WTC11 (cell line): Measurements from ENCODE around the gene KARS1. TPM values are rescaled to one million over a fixed set of nuclear protein-coding genes. Genes with fewer than 3 reads are reported as not detected.

Experiments used
- ATAC-seq: fragments of 200-7000 bp; cut with Tn5 transposase; 2 replicates; pipeline ENCODE4 v1.10.0; 2021; ENCODE audit warnings: mild to moderate bottlenecking, moderate library complexity
- CTCF ChIA-PET: fragments of 300-600 bp; sonication (Branson Sonifier 250); formaldehyde crosslinking; loops from one replicate; lab custom pipeline; 2021; ENCODE audit warnings: antibody characterized with exemption; lab: Charles Lee
- POLR2A ChIA-PET: fragments of 350-600 bp; sonication (Branson Sonifier 250); formaldehyde crosslinking; loops from one replicate; lab custom pipeline; 2021; ENCODE audit warnings: antibody characterized with exemption; lab: Charles Lee
- DNase-seq: peaks from one replicate; pipeline ENCODE4 v3.0.0; 2021; ENCODE audit warnings: low spot score
- H3K27ac Mint-ChIP-seq: 2 replicates; pipeline ENCODE4 v1.8.0; 2021; ENCODE audit warnings: mixed read lengths
- H3K27me3 Mint-ChIP-seq: 2 replicates; pipeline ENCODE4 v1.8.0; 2021; ENCODE audit warnings: low read depth, mild to moderate bottlenecking, moderate library complexity, mixed read lengths
- H3K36me3 Mint-ChIP-seq: 2 replicates; pipeline ENCODE4 v1.8.0; 2021; ENCODE audit warnings: mixed read lengths
- H3K4me1 Mint-ChIP-seq: 2 replicates; pipeline ENCODE4 v1.8.0; 2022; ENCODE audit warnings: mixed read lengths
- H3K4me3 Mint-ChIP-seq: 2 replicates; pipeline ENCODE4 v1.8.0; 2021; ENCODE audit warnings: mild to moderate bottlenecking, moderate library complexity, mixed read lengths
- H3K9me3 Mint-ChIP-seq: 2 replicates; pipeline ENCODE4 v1.8.0; 2021; ENCODE audit warnings: mixed read lengths
- ATF1 ChIP-seq: sonication (generic); formaldehyde crosslinking; IDR thresholded peaks from 2 replicates; pipeline ENCODE4 v1.8.1; 2023; ENCODE audit warnings: mild to moderate bottlenecking, moderate library complexity, missing genetic modification reagents
- CDX4 ChIP-seq: fragments of 250-450 bp; sonication (Bioruptor Pico); IDR thresholded peaks from 2 replicates; pipeline ENCODE4 v1.9.0; 2021; ENCODE audit warnings: moderate library complexity, mild to moderate bottlenecking, inconsistent platforms, borderline replicate concordance
- CREB1 ChIP-seq: sonication (generic); formaldehyde crosslinking; IDR thresholded peaks from 2 replicates; pipeline ENCODE4 v1.8.0; 2023; ENCODE audit warnings: mild to moderate bottlenecking, missing genetic modification reagents
- E2F5 ChIP-seq: sonication (generic); formaldehyde crosslinking; IDR thresholded peaks from 2 replicates; pipeline ENCODE4 v1.8.1; 2022; ENCODE audit warnings: mild to moderate bottlenecking, moderate library complexity, missing genetic modification reagents
- FOXK1 ChIP-seq: sonication (generic); formaldehyde crosslinking; IDR thresholded peaks from 2 replicates; pipeline ENCODE4 v1.8.0; 2022; ENCODE audit warnings: mild to moderate bottlenecking, moderate library complexity, missing genetic modification reagents
- GTF2I ChIP-seq: fragments of 250-450 bp; sonication (Bioruptor Pico); conservative IDR thresholded peaks from 2 replicates; pipeline ENCODE4 v1.4.0; 2021; ENCODE audit warnings: mild to moderate bottlenecking
- HMGXB4 ChIP-seq: sonication (generic); formaldehyde crosslinking; IDR thresholded peaks from 2 replicates; pipeline ENCODE4 v1.8.1; 2023; ENCODE audit warnings: mild to moderate bottlenecking, moderate library complexity, missing genetic modification reagents
- MLX ChIP-seq: sonication (generic); formaldehyde crosslinking; IDR thresholded peaks from 2 replicates; pipeline ENCODE4 v1.8.1; 2023; ENCODE audit warnings: mild to moderate bottlenecking, missing genetic modification reagents, moderate library complexity
- PRDM15 ChIP-seq: sonication (generic); formaldehyde crosslinking; IDR thresholded peaks from 2 replicates; pipeline ENCODE4 v1.8.0; 2022; ENCODE audit warnings: missing genetic modification reagents
- RELA ChIP-seq: sonication (generic); formaldehyde crosslinking; IDR thresholded peaks from 2 replicates; pipeline ENCODE4 v1.8.1; 2022; ENCODE audit warnings: missing genetic modification reagents, mild to moderate bottlenecking, borderline replicate concordance
- SP1 ChIP-seq: sonication (generic); formaldehyde crosslinking; conservative IDR thresholded peaks from 2 replicates; pipeline ENCODE4 v1.8.1; 2022; ENCODE audit warnings: missing genetic modification reagents
- ZNF121 ChIP-seq: sonication (generic); formaldehyde crosslinking; IDR thresholded peaks from 2 replicates; pipeline ENCODE4 v1.8.0; 2023; ENCODE audit warnings: missing genetic modification reagents
- ZNF317 ChIP-seq: sonication (generic); formaldehyde crosslinking; IDR thresholded peaks from 2 replicates; pipeline ENCODE4 v1.8.1; 2023; ENCODE audit warnings: low read depth, mild to moderate bottlenecking, moderate library complexity, missing genetic modification reagents, borderline replicate concordance
- ZNF532 ChIP-seq: fragments of 250-450 bp; sonication (Bioruptor Pico); IDR thresholded peaks from 2 replicates; pipeline ENCODE4 v1.9.0; 2021; ENCODE audit warnings: mild to moderate bottlenecking, borderline replicate concordance
- total RNA-seq: library from RNA; stranded (reverse); gene quantifications from 3 replicates; pipeline ENCODE4 v1.2.3, GENCODE V29; 2021

KARS1 gene
- total RNA-seq, 1 experiment from 2014 or later, result 199 TPM

- peak overlapping the region; percentile 98 for H3K27ac Mint-ChIP-seq
- CTCF ChIA-PET, result interaction anchor here (1.0 to 2.3 kb wide), 4 partner anchors 25 to 127 kb away, joined by 3 to 9 read pairs (median 5); partner anchors contain the start of gene ADAT1
- peak; percentile 13 for ATAC-seq
- peak; percentile 80 for DNase-seq
- H3K27me3 Mint-ChIP-seq, result no peaks in the 10 kb centered on the region
- H3K36me3 Mint-ChIP-seq, result peaks cover 24% of the 10 kb centered on the region
- TF ChIP-seq FOXK1 (CRISPR knock-in tag) (peak; percentile 93; the same call in 1 of the 2 replicates), CREB1 (CRISPR knock-in tag) (peak; percentile 23; the same call in 1 of the 2 replicates), ZNF317 (0 out of 2 replicates have a peak, but pooled peaks have one; percentile 36), CDX4 (CRISPR knock-in tag) (no peak), RELA (CRISPR knock-in tag) (peak; percentile 23; the same call in 1 of the 2 replicates), SP1 (CRISPR knock-in tag) (no peak), E2F5 (CRISPR knock-in tag) (peak; percentile 34; the same call in 1 of the 2 replicates), HMGXB4 (CRISPR knock-in tag) (peak; percentile 27; the same call in 1 of the 2 replicates), PRDM15 (CRISPR knock-in tag) (peak; percentile 31; the same call in 1 of the 2 replicates), MLX (CRISPR knock-in tag) (peak; percentile 69; the same call in 1 of the 2 replicates), ATF1 (CRISPR knock-in tag) (0 out of 2 replicates have a peak, but pooled peaks have one; percentile 12), ZNF121 (CRISPR knock-in tag) (no peak)
- H3K9me3 Mint-ChIP-seq, result no peaks in the 10 kb centered on the region
- POLR2A ChIA-PET, result interaction anchor here (0.8 to 2.3 kb wide), 6 partner anchors 17 to 153 kb away, joined by 3 to 11 read pairs (median 4); partner anchors contain the start of genes ADAT1 and CHST6
- H3K4me3 Mint-ChIP-seq, result peak overlapping the region; percentile 99
- H3K4me1 Mint-ChIP-seq, result peaks cover 33% of the 10 kb centered on the region
Measured at GRCh38 chr16:75648265-75649076, 1.0 kb upstream of the KARS1 start.

GRCh38 chr16:75647112-75647491 lies 363 bp downstream of the KARS1 start:
- H3K27ac Mint-ChIP-seq, result peak overlapping the region; percentile 99
- no peaks in the 10 kb centered on the region for H3K27me3 Mint-ChIP-seq
- peak overlapping the region; percentile 99 for H3K4me3 Mint-ChIP-seq
- peaks cover 31% of the 10 kb centered on the region for H3K4me1 Mint-ChIP-seq
- POLR2A ChIA-PET, result interaction anchor here (0.5 to 2.3 kb wide), 7 partner anchors 16 to 1949 kb away, joined by 3 to 11 read pairs (median 4); partner anchors contain the start of genes ADAT1 and CHST6
- ATAC-seq (peak; percentile 18), DNase-seq (no peak)
- H3K9me3 Mint-ChIP-seq, result no peaks in the 10 kb centered on the region
- CTCF ChIA-PET, result interaction anchor here (0.7 to 2.3 kb wide), 6 partner anchors 24 to 130 kb away, joined by 3 to 9 read pairs (median 4); partner anchors contain the start of gene ADAT1
- TF ChIP-seq ZNF532 (no peak), GTF2I (CRISPR knock-in tag) (0 out of 2 replicates have a peak, but pooled peaks have one; percentile 5)
- TF ChIP-seq, all 79 proteins: peak for 1
- peaks cover 31% of the 10 kb centered on the region for H3K36me3 Mint-ChIP-seq
